Measurements from ENCODE around the gene NUDT7.

The NUDT7 gene

GRCh38 chr16:77721752-77722308 is 484 bp upstream of the NUDT7 start:
- DNase-seq (ENCODE audit: low read depth) = no peak
- no peak for TF ChIP-seq CTCF (IDR thresholded peaks at IDR 0.05; ENCODE audit: insufficient read depth, low read depth, low read length, missing control alignments)
- peak overlapping the region; percentile 39 for H3K4me3 ChIP-seq (ENCODE audit: low read depth, low read length)

- H3K4me3 ChIP-seq (ENCODE audit: low read depth, low read length) = peak overlapping the region; percentile 69
- no peak for DNase-seq (ENCODE audit: low read depth)
- TF ChIP-seq CTCF (IDR thresholded peaks at IDR 0.05; ENCODE audit: insufficient read depth, low read depth, low read length, missing control alignments) = no peak
These were observed 797 bp downstream of the NUDT7 start for GRCh38 chr16:77723108-77723514.

GRCh38 chr16:77724174-77724573 is 1.9 kb downstream of the NUDT7 start:
- DNase-seq (ENCODE audit: low read depth) = no peak
- no peak overlapping the region for H3K4me3 ChIP-seq (ENCODE audit: low read depth, low read length)
- no peak for TF ChIP-seq CTCF (IDR thresholded peaks at IDR 0.05; ENCODE audit: insufficient read depth, low read depth, low read length, missing control alignments)

GRCh38 chr16:77729951-77730350 is 7.6 kb downstream of the NUDT7 start:
- no peak for TF ChIP-seq CTCF (IDR thresholded peaks at IDR 0.05; ENCODE audit: insufficient read depth, low read depth, low read length, missing control alignments)
- no peak for DNase-seq (ENCODE audit: low read depth)
- no peak overlapping the region for H3K4me3 ChIP-seq (ENCODE audit: low read depth, low read length)

- no peak for DNase-seq (ENCODE audit: low read depth)
- H3K4me3 ChIP-seq (ENCODE audit: low read depth, low read length) = no peak overlapping the region
- TF ChIP-seq CTCF (IDR thresholded peaks at IDR 0.05; ENCODE audit: insufficient read depth, low read depth, low read length, missing control alignments) = no peak
These were observed 10.1 kb downstream of the NUDT7 start for GRCh38 chr16:77732241-77732946.

- no peak for TF ChIP-seq CTCF (IDR thresholded peaks at IDR 0.05; ENCODE audit: insufficient read depth, low read depth, low read length, missing control alignments)
These were observed 14.6 kb downstream of the NUDT7 start for GRCh38 chr16:77736879-77737278.

More at GRCh38 chr16:77736879-77737278, 14.6 kb downstream of the NUDT7 start:
- no peak overlapping the region for H3K4me3 ChIP-seq (ENCODE audit: low read depth, low read length)
- peak; percentile 5 for DNase-seq (ENCODE audit: low read depth)
